GM12892 (cell line): ENCODE results near the gene GSTA5.

ENCODE experiments used
- POLR2A ChIP-seq: IDR thresholded peaks from 2 replicates; pipeline ENCODE4 v1.6.1; 2011; ENCODE audit warnings: low read depth, low read length, control low read depth
- POLR2AphosphoS5 ChIP-seq: IDR thresholded peaks from 2 replicates; pipeline ENCODE4 v1.6.1; 2011; ENCODE audit warnings: low read depth, low read length, control low read depth

DNA sequence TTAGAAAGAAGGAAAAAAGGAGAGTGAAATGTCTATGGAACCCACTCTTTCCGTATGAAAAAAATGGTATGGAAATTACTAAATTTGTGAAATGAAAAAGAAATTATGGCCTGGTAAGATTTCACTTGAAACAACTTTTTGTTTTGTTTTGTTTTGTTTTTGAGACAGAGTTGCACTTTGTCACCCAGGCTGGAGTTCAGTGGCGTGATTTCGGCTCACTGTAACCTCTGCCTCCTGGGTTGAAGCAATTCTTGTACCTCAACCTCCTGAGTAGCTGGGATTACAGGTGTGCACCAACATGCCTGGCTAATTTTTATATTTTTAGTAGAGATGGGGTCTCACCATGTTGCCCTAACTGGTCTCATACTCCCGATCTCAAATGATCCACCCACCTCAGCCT, 17.8 kb upstream of the GSTA5 start:
- TF ChIP-seq POLR2AphosphoS5 (no peak), POLR2A (no peak)
